Coronary artery (tissue), 2 donors: Measurements from ENCODE around the gene MSTO1.
"Not testable (repeated sequence)": the region's sequence is repeated elsewhere in the genome, so short reads cannot be mapped to it uniquely, and the experiment has no call there.

Experiments used
- DNase-seq: peaks from one replicate; pipeline ENCODE4 v3.0.0-alpha.2; 2017; ENCODE audit warnings: low spot score
- H3K27ac ChIP-seq, 2 donors: fragments of 200-600 bp; sonication (generic); one replicate each; pipeline ENCODE4 v1.5.1; 2016 to 2019
- H3K4me3 ChIP-seq: fragments of 200-600 bp; sonication (generic); 2 replicates; pipeline ENCODE4 v1.5.1; 2016; ENCODE audit warnings: mild to moderate bottlenecking, moderate library complexity
- TF ChIP-seq, protein P1 (sequence below): fragments of 200-600 bp; sonication (generic); IDR thresholded peaks from one replicate; pipeline ENCODE4 v1.5.1; 2019; ENCODE audit warnings: antibody characterized with exemption

The MSTO1 gene

DNA sequence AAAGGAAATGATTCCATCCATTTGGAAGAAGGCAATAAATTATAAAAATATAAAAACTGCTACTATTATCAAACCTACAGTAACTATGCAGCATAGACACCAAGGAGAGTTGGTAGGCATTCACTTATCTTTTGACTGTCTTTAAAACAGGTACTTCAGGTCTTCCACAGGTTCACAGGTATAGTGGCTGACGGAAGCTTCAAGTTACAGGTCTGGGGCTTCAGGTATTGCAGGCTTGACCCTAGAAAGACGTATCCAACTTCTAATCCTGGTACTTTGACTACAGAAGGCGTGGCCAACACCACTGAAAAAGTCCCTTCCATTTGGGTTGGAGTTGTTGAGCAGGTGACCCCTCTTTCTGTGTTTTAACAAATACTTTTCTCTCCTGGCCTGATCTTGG is 42.9 kb downstream of the MSTO1 start:
- DNase-seq: no peak
- TF ChIP-seq, protein P1, sequence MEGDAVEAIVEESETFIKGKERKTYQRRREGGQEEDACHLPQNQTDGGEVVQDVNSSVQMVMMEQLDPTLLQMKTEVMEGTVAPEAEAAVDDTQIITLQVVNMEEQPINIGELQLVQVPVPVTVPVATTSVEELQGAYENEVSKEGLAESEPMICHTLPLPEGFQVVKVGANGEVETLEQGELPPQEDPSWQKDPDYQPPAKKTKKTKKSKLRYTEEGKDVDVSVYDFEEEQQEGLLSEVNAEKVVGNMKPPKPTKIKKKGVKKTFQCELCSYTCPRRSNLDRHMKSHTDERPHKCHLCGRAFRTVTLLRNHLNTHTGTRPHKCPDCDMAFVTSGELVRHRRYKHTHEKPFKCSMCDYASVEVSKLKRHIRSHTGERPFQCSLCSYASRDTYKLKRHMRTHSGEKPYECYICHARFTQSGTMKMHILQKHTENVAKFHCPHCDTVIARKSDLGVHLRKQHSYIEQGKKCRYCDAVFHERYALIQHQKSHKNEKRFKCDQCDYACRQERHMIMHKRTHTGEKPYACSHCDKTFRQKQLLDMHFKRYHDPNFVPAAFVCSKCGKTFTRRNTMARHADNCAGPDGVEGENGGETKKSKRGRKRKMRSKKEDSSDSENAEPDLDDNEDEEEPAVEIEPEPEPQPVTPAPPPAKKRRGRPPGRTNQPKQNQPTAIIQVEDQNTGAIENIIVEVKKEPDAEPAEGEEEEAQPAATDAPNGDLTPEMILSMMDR: no peak
- no peak overlapping the region for H3K4me3 ChIP-seq
- H3K27ac ChIP-seq: no peak overlapping the region

DNA sequence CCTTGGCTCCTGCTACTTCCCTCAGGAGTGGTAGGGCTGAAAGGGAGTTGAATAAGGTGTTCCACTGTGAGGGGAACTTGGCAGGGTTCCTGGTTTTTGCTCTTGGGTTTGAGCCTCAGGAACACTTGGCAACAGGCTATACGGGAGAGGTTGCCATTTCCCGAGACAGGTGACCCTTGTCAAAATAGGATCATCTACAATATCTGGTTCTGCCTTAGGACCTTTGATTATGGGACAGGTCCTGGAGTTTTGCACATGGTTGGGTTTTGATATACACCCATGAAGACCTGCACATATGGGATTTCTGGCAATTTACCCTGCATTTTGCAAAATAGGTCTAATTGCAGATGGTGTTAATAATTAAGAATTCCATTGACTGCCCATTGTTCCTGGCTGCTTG is 47.4 kb downstream of the MSTO1 start:
- TF ChIP-seq, protein P1: no peak
- Histone ChIP-seq H3K27ac (no peak overlapping the region), H3K4me3 (no peak overlapping the region)
- DNase-seq: no peak

DNA sequence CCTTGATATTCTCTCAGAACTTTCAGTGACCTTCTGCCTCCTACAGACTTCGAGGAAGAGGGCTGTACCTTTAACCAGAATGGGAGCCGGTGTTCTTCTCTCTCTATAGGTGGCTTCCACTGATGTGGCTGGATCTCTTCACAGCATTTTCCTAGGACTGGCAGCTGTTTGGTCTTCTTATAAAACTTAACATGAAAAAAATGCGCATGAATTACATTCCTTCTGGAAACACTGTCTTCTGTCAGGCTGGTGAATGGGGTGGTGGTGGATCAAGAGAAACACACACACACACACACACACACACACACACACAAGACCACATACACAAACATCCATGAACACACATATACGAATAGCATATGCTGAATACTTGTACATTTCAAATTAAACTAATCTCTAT is 51.2 kb downstream of the MSTO1 start:
- not testable (repeated sequence) for DNase-seq, H3K4me3 ChIP-seq, H3K27ac ChIP-seq
